K562 (cell line): ENCODE measurements around the gene TYRO3. TPM values are rescaled to one million over a fixed set of nuclear protein-coding genes. Genes with fewer than 3 reads are reported as not detected.

Source experiments
- HLTF ChIP-seq: fragments of 450-650 bp; IDR thresholded peaks from 2 replicates; pipeline ENCODE4 v1.6.1; 2016
- KAT7 ChIP-seq: sonication (generic); formaldehyde crosslinking; IDR thresholded peaks from 2 replicates; pipeline ENCODE4 v1.8.0; 2022; ENCODE audit warnings: missing genetic modification reagents, mild to moderate bottlenecking, borderline replicate concordance
- MAZ ChIP-seq, 2 experiments: fragments of 450-650 bp in 1 of 2; sonication (generic) in 1 of 2; formaldehyde crosslinking; IDR thresholded peaks in 1 of 2; conservative IDR thresholded peaks in 1 of 2; 2 replicates each; pipeline versions ENCODE4 v1.4.0 to v1.5.0; 2020; ENCODE audit warnings: mild to moderate bottlenecking in 1 of 2, missing genetic modification reagents in 1 of 2
- STAG1 ChIP-seq: sonication (generic); formaldehyde crosslinking; IDR thresholded peaks from 2 replicates; pipeline ENCODE4 v1.5.0; 2020; ENCODE audit warnings: missing genetic modification reagents, borderline replicate concordance
- SUPT5H ChIP-seq: fragments of 450-650 bp; IDR thresholded peaks from 2 replicates; pipeline ENCODE4 v1.6.1; 2016
- XRCC5 ChIP-seq: fragments of 200-400 bp; formaldehyde crosslinking; IDR thresholded peaks from 2 replicates; pipeline ENCODE4 v1.6.1; 2017; ENCODE audit warnings: low read depth, mild to moderate bottlenecking, low read length
- ZNF197 ChIP-seq: fragments of 200-800 bp; sonication (Bioruptor generic); IDR thresholded peaks from 2 replicates; pipeline ENCODE4 v1.6.1; 2016; ENCODE audit warnings: low read depth, missing genetic modification characterization, missing compliant biosample characterization
- ZNF778 ChIP-seq: fragments of 450-650 bp; formaldehyde crosslinking; IDR thresholded peaks from 2 replicates; pipeline ENCODE4 v1.4.0; 2020; ENCODE audit warnings: mild to moderate bottlenecking, moderate library complexity
- polyA plus RNA-seq, 8 experiments: library from polyadenylated mRNA; depleted of rRNA in 4 of 8; stranded (reverse) in 5 of 8; unstranded in 3 of 8; fragments of >200 nt; fragmentation: Nextera tagmentation in 2 of 8; fragmentation: Illumina TruSeq in 1 of 8; extraction: Ambion mirVana in 2 of 8; extraction: Trizol in 1 of 8; gene quantifications; 2 replicates each; pipeline versions ENCODE4 v1.2.1 to v1.2.3, GENCODE V29; 2011 to 2014; ENCODE audit warnings: inconsistent platforms in 1 of 8, missing spikeins in 1 of 8
- total RNA-seq, 7 experiments: library from RNA; depleted of rRNA in 6 of 7; stranded (reverse); fragments of >200 nt in 6 of 7; fragmentation: Illumina TruSeq in 2 of 7; extraction: Trizol in 2 of 7; gene quantifications; 2 replicates each; pipeline versions ENCODE4 v1.2.1 to v1.2.3, GENCODE V29; 2011 to 2021; ENCODE audit warnings: low replicate concordance in 1 of 7
- TF ChIP-seq, protein P1 (sequence below): IDR thresholded peaks from 2 replicates; pipeline ENCODE4 v1.6.1; 2011; ENCODE audit warnings: borderline replicate concordance, low read depth, mild to moderate bottlenecking, moderate library complexity, low read length; ENCODE audit not compliant: insufficient read depth, poor library complexity, severe bottlenecking
- TF ChIP-seq, protein P2 (sequence below): fragments of 250-450 bp; sonication (Bioruptor Pico); IDR thresholded peaks from 2 replicates; pipeline ENCODE4 v1.4.0; 2020
- TF ChIP-seq, protein P3 (sequence below), 2 experiments: fragments of 200-800 bp in 1 of 2; sonication (Bioruptor generic) in 1 of 2; sonication (generic) in 1 of 2; formaldehyde crosslinking in 1 of 2; IDR thresholded peaks in 1 of 2; conservative IDR thresholded peaks in 1 of 2; 2 replicates each; pipeline versions ENCODE4 v1.5.0 to v1.6.1; 2016 to 2020; ENCODE audit warnings: missing compliant biosample characterization in 1 of 2, missing genetic modification characterization in 1 of 2, missing genetic modification reagents in 1 of 2
- TF ChIP-seq, protein P4 (sequence below): fragments of 450-650 bp; formaldehyde crosslinking; IDR thresholded peaks from 2 replicates; pipeline ENCODE4 v1.4.0; 2022; ENCODE audit warnings: missing genetic modification characterization
- TF ChIP-seq, protein P5 (sequence below): sonication (generic); IDR thresholded peaks from 2 replicates; pipeline ENCODE4 v1.6.1; 2016

Gene TYRO3
- total and polyA plus RNA-seq, 9 of the 15 experiments (the other 6 are each of a cell fraction or from before 2014, with no cell fraction given), result 2.6 to 39.6 (median 18.6) TPM

DNA sequence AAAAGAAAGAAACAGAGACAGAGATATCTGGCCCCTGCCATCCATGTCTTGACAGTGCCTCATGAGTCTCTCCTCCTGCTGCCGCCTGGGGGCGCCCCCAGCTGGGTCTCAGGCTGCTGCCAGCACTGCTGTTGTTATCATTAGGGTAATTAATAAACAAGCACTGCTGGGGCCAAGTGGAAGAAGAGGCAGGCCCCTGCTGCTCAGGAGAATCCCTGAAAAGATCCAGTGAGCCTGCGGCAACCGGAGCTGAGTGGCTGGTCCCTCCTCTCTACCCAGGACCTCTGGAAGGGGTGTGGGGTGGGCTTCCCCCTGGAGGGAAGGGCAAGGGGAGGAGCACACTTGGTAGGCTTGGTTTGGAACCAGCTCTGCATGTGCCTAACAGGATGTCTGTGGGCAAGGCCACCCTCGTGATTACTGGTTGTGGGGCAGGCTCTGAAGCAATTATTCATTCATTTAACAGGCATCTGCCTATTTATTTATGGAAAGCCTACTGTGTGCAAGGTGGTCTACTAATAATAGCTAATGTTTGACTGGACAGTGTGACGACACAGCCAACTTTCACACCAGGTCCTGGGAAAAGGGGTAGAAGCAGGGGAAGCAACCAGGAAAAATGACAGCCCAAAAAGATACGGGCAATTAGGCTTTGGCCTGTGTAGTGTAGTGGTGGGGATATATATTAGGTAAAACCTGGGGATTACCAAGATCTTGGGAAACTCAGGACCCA, 1.2 kb upstream of the TYRO3 start (continued):
- TF ChIP-seq MAZ (CRISPR knock-in tag; conservative IDR thresholded peaks at IDR 0.05 in 1 of 2, IDR thresholded peaks at IDR 0.05 in 1 of 2), result 0 out of 4 replicates have a peak, but pooled peaks of 1 of the 2 experiments have one; percentile 30
- 0 out of 2 replicates have a peak, but pooled peaks have one; percentile 28 for TF ChIP-seq KAT7 (CRISPR knock-in tag)
- TF ChIP-seq, protein P1, sequence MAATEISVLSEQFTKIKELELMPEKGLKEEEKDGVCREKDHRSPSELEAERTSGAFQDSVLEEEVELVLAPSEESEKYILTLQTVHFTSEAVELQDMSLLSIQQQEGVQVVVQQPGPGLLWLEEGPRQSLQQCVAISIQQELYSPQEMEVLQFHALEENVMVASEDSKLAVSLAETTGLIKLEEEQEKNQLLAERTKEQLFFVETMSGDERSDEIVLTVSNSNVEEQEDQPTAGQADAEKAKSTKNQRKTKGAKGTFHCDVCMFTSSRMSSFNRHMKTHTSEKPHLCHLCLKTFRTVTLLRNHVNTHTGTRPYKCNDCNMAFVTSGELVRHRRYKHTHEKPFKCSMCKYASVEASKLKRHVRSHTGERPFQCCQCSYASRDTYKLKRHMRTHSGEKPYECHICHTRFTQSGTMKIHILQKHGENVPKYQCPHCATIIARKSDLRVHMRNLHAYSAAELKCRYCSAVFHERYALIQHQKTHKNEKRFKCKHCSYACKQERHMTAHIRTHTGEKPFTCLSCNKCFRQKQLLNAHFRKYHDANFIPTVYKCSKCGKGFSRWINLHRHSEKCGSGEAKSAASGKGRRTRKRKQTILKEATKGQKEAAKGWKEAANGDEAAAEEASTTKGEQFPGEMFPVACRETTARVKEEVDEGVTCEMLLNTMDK, result peak; percentile 67
- TF ChIP-seq, protein P2, sequence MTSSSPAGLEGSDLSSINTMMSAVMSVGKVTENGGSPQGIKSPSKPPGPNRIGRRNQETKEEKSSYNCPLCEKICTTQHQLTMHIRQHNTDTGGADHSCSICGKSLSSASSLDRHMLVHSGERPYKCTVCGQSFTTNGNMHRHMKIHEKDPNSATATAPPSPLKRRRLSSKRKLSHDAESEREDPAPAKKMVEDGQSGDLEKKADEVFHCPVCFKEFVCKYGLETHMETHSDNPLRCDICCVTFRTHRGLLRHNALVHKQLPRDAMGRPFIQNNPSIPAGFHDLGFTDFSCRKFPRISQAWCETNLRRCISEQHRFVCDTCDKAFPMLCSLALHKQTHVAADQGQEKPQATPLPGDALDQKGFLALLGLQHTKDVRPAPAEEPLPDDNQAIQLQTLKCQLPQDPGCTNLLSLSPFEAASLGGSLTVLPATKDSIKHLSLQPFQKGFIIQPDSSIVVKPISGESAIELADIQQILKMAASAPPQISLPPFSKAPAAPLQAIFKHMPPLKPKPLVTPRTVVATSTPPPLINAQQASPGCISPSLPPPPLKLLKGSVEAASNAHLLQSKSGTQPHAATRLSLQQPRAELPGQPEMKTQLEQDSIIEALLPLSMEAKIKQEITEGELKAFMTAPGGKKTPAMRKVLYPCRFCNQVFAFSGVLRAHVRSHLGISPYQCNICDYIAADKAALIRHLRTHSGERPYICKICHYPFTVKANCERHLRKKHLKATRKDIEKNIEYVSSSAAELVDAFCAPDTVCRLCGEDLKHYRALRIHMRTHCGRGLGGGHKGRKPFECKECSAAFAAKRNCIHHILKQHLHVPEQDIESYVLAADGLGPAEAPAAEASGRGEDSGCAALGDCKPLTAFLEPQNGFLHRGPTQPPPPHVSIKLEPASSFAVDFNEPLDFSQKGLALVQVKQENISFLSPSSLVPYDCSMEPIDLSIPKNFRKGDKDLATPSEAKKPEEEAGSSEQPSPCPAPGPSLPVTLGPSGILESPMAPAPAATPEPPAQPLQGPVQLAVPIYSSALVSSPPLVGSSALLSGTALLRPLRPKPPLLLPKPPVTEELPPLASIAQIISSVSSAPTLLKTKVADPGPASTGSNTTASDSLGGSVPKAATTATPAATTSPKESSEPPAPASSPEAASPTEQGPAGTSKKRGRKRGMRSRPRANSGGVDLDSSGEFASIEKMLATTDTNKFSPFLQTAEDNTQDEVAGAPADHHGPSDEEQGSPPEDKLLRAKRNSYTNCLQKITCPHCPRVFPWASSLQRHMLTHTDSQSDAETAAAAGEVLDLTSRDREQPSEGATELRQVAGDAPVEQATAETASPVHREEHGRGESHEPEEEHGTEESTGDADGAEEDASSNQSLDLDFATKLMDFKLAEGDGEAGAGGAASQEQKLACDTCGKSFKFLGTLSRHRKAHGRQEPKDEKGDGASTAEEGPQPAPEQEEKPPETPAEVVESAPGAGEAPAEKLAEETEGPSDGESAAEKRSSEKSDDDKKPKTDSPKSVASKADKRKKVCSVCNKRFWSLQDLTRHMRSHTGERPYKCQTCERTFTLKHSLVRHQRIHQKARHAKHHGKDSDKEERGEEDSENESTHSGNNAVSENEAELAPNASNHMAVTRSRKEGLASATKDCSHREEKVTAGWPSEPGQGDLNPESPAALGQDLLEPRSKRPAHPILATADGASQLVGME, result no peak
- TF ChIP-seq, protein P3, sequence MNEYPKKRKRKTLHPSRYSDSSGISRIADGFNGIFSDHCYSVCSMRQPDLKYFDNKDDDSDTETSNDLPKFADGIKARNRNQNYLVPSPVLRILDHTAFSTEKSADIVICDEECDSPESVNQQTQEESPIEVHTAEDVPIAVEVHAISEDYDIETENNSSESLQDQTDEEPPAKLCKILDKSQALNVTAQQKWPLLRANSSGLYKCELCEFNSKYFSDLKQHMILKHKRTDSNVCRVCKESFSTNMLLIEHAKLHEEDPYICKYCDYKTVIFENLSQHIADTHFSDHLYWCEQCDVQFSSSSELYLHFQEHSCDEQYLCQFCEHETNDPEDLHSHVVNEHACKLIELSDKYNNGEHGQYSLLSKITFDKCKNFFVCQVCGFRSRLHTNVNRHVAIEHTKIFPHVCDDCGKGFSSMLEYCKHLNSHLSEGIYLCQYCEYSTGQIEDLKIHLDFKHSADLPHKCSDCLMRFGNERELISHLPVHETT (CRISPR knock-in tag; conservative IDR thresholded peaks at IDR 0.05 in 1 of 2, IDR thresholded peaks at IDR 0.05 in 1 of 2), result no peak
- no peak for TF ChIP-seq ZNF778 (CRISPR knock-in tag)
- TF ChIP-seq STAG1 (CRISPR knock-in tag), result no peak; the same call in 1 of the 2 replicates
- TF ChIP-seq, protein P4, sequence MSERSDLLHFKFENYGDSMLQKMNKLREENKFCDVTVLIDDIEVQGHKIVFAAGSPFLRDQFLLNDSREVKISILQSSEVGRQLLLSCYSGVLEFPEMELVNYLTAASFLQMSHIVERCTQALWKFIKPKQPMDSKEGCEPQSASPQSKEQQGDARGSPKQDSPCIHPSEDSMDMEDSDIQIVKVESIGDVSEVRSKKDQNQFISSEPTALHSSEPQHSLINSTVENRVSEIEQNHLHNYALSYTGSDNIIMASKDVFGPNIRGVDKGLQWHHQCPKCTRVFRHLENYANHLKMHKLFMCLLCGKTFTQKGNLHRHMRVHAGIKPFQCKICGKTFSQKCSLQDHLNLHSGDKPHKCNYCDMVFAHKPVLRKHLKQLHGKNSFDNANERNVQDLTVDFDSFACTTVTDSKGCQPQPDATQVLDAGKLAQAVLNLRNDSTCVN (CRISPR knock-in tag), result no peak
- no peak for TF ChIP-seq SUPT5H
- no peak for TF ChIP-seq HLTF
- TF ChIP-seq XRCC5, result 0 out of 2 replicates have a peak, but pooled peaks have one; percentile 72
- TF ChIP-seq, protein P5, sequence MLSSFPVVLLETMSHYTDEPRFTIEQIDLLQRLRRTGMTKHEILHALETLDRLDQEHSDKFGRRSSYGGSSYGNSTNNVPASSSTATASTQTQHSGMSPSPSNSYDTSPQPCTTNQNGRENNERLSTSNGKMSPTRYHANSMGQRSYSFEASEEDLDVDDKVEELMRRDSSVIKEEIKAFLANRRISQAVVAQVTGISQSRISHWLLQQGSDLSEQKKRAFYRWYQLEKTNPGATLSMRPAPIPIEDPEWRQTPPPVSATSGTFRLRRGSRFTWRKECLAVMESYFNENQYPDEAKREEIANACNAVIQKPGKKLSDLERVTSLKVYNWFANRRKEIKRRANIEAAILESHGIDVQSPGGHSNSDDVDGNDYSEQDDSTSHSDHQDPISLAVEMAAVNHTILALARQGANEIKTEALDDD, result no peak
- TF ChIP-seq ZNF197 (CRISPR knock-in tag), result no peak
